Measurements from ENCODE around the gene CDK11B.
"Not testable (repeated sequence)": the region's sequence is repeated elsewhere in the genome, so short reads cannot be mapped to it uniquely, and the experiment has no call there.

CDK11B gene

GRCh38 chr1:1658583-1659549, at the start of gene CDK11B:
CDK11B (minus strand) TSS chr1:1659004; CDS start chr1:1657485, 1,519 bp downstream.
- in situ Hi-C loops (cut with MboI; ENCODE audit: low sequenced_read_pairs) = not testable (repeated sequence)

- in situ Hi-C loops (cut with MboI; ENCODE audit: low sequenced_read_pairs) = not testable (repeated sequence)
Observed at GRCh38 chr1:1707897-1708296, 49.1 kb upstream of the CDK11B start.

- in situ Hi-C loops (cut with MboI; ENCODE audit: low sequenced_read_pairs) = not testable (repeated sequence)
Observed at GRCh38 chr1:1707241-1707640, 48.4 kb upstream of the CDK11B start.

- in situ Hi-C loops (cut with MboI; ENCODE audit: low sequenced_read_pairs) = not testable (repeated sequence)
Observed at GRCh38 chr1:1705623-1706022, 46.8 kb upstream of the CDK11B start.

- in situ Hi-C loops (cut with MboI; ENCODE audit: low sequenced_read_pairs) = not testable (repeated sequence)
Observed at GRCh38 chr1:1704284-1704957, 45.6 kb upstream of the CDK11B start.

GRCh38 chr1:1703796-1704195, 45.0 kb upstream of the CDK11B start:
- in situ Hi-C loops (cut with MboI; ENCODE audit: low sequenced_read_pairs) = no loop called here

- in situ Hi-C loops (cut with MboI; ENCODE audit: low sequenced_read_pairs) = not testable (repeated sequence)
Observed at GRCh38 chr1:1702506-1702905, 43.7 kb upstream of the CDK11B start.

GRCh38 chr1:1700557-1700956, 41.8 kb upstream of the CDK11B start:
- in situ Hi-C loops (cut with MboI; ENCODE audit: low sequenced_read_pairs) = not testable (repeated sequence)

- in situ Hi-C loops (cut with MboI; ENCODE audit: low sequenced_read_pairs) = not testable (repeated sequence)
Observed at GRCh38 chr1:1700067-1700466, 41.3 kb upstream of the CDK11B start.

- in situ Hi-C loops (cut with MboI; ENCODE audit: low sequenced_read_pairs) = not testable (repeated sequence)
Observed at GRCh38 chr1:1699061-1699460, 40.3 kb upstream of the CDK11B start.

GRCh38 chr1:1697358-1698183, 38.8 kb upstream of the CDK11B start:
- in situ Hi-C loops (cut with MboI; ENCODE audit: low sequenced_read_pairs) = not testable (repeated sequence)

GRCh38 chr1:1696431-1697357, 37.9 kb upstream of the CDK11B start:
- in situ Hi-C loops (cut with MboI; ENCODE audit: low sequenced_read_pairs) = not testable (repeated sequence)

- in situ Hi-C loops (cut with MboI; ENCODE audit: low sequenced_read_pairs) = not testable (repeated sequence)
Observed at GRCh38 chr1:1692714-1693647, 34.2 kb upstream of the CDK11B start, which contains the start of gene SLC35E2B. SLC35E2B (minus strand) TSS chr1:1692795; CDS start chr1:1676699, 16,096 bp downstream.

GRCh38 chr1:1692324-1692713, 33.5 kb upstream of the CDK11B start:
- in situ Hi-C loops (cut with MboI; ENCODE audit: low sequenced_read_pairs) = not testable (repeated sequence)

- in situ Hi-C loops (cut with MboI; ENCODE audit: low sequenced_read_pairs) = not testable (repeated sequence)
Observed at GRCh38 chr1:1691443-1691842, 32.6 kb upstream of the CDK11B start.

GRCh38 chr1:1689526-1689925, 30.7 kb upstream of the CDK11B start:
- in situ Hi-C loops (cut with MboI; ENCODE audit: low sequenced_read_pairs) = not testable (repeated sequence)

- in situ Hi-C loops (cut with MboI; ENCODE audit: low sequenced_read_pairs) = no loop called here
Observed at GRCh38 chr1:1687846-1688245, 29.0 kb upstream of the CDK11B start.

GRCh38 chr1:1684031-1684681, 25.4 kb upstream of the CDK11B start:
- in situ Hi-C loops (cut with MboI; ENCODE audit: low sequenced_read_pairs) = no loop called here
